ENCODE measurements around the gene SLC25A26.

SLC25A26 gene

GRCh38 chr3:66411961-66412887, 191.4 kb downstream of the SLC25A26 start:
- no peak overlapping the region; the same call in 1 of the 2 replicates for H3K27ac ChIP-seq (ENCODE audit: low read depth, low read length)
- H3F3A ChIP-seq (ENCODE audit: control insufficient read depth, insufficient read depth): no peaks in the 10 kb centered on the region
- H4K20me1 ChIP-seq (ENCODE audit: control insufficient read depth, insufficient read depth, low read depth, low read length): peaks cover 20% of the 10 kb centered on the region
- no peaks in the 10 kb centered on the region for H3K9me3 ChIP-seq (ENCODE audit: control insufficient read depth, insufficient read depth, low read length)
- H3K36me3 ChIP-seq (ENCODE audit: control insufficient read depth, low read length): peaks cover 94% of the 10 kb centered on the region
- H3K4me2 ChIP-seq (ENCODE audit: low read length): no peak overlapping the region; the same call in 1 of the 2 replicates
- TF ChIP-seq CTCF (IDR thresholded peaks at IDR 0.05; ENCODE audit: low read depth, low read length, poor library complexity, severe bottlenecking): no peak
- no peak for TF ChIP-seq EZH2phosphoT487 (IDR thresholded peaks at IDR 0.05; ENCODE audit: borderline replicate concordance, low read length)
- no peaks in the 10 kb centered on the region for H3K9me2 ChIP-seq (replicated peaks; ENCODE audit: control insufficient read depth, low read length)
- H3K4me1 ChIP-seq (ENCODE audit: control insufficient read depth, low read length): peaks cover 56% of the 10 kb centered on the region
- no peak overlapping the region for H3K4me3 ChIP-seq (ENCODE audit: low read length)
- H3K27me3 ChIP-seq (ENCODE audit: control insufficient read depth, low read length): no peaks in the 10 kb centered on the region
- H3K79me2 ChIP-seq (ENCODE audit: control insufficient read depth, low read length): peaks cover 77% of the 10 kb centered on the region

- Histone ChIP-seq H3K9me3 (ENCODE audit: control insufficient read depth, insufficient read depth, low read length) (no peaks in the 10 kb centered on the region), H3K4me2 (ENCODE audit: low read length) (no peak overlapping the region), H3K27me3 (ENCODE audit: control insufficient read depth, low read length) (no peaks in the 10 kb centered on the region), H3K4me3 (ENCODE audit: low read length) (no peak overlapping the region), H3K9me2 (replicated peaks; ENCODE audit: control insufficient read depth, low read length) (no peaks in the 10 kb centered on the region), H3K27ac (ENCODE audit: low read depth, low read length) (no peak overlapping the region), H3K79me2 (ENCODE audit: control insufficient read depth, low read length) (peaks cover 77% of the 10 kb centered on the region), H3F3A (ENCODE audit: control insufficient read depth, insufficient read depth) (no peaks in the 10 kb centered on the region), H3K36me3 (ENCODE audit: control insufficient read depth, low read length) (peaks cover 91% of the 10 kb centered on the region), H4K20me1 (ENCODE audit: control insufficient read depth, insufficient read depth, low read depth, low read length) (peaks cover 17% of the 10 kb centered on the region), H3K4me1 (ENCODE audit: control insufficient read depth, low read length) (peaks cover 48% of the 10 kb centered on the region)
- no peak for TF ChIP-seq EZH2phosphoT487 (IDR thresholded peaks at IDR 0.05; ENCODE audit: borderline replicate concordance, low read length)
- TF ChIP-seq CTCF (IDR thresholded peaks at IDR 0.05; ENCODE audit: low read depth, low read length, poor library complexity, severe bottlenecking): no peak
Measured at GRCh38 chr3:66413151-66413751, 192.4 kb downstream of the SLC25A26 start.

- peaks cover 83% of the 10 kb centered on the region for H3K36me3 ChIP-seq (ENCODE audit: control insufficient read depth, low read length)
- TF ChIP-seq CTCF (IDR thresholded peaks at IDR 0.05; ENCODE audit: low read depth, low read length, poor library complexity, severe bottlenecking): no peak
- TF ChIP-seq EZH2phosphoT487 (IDR thresholded peaks at IDR 0.05; ENCODE audit: borderline replicate concordance, low read length): no peak
- H3F3A ChIP-seq (ENCODE audit: control insufficient read depth, insufficient read depth): no peaks in the 10 kb centered on the region
- no peaks in the 10 kb centered on the region for H3K9me2 ChIP-seq (replicated peaks; ENCODE audit: control insufficient read depth, low read length)
- no peak overlapping the region for H3K4me2 ChIP-seq (ENCODE audit: low read length)
- H3K4me1 ChIP-seq (ENCODE audit: control insufficient read depth, low read length): peaks cover 33% of the 10 kb centered on the region
- H3K4me3 ChIP-seq (ENCODE audit: low read length): no peak overlapping the region
- no peaks in the 10 kb centered on the region for H3K27me3 ChIP-seq (ENCODE audit: control insufficient read depth, low read length)
- H4K20me1 ChIP-seq (ENCODE audit: control insufficient read depth, insufficient read depth, low read depth, low read length): peaks cover 20% of the 10 kb centered on the region
- H3K27ac ChIP-seq (ENCODE audit: low read depth, low read length): no peak overlapping the region
- H3K9me3 ChIP-seq (ENCODE audit: control insufficient read depth, insufficient read depth, low read length): no peaks in the 10 kb centered on the region
- peaks cover 81% of the 10 kb centered on the region for H3K79me2 ChIP-seq (ENCODE audit: control insufficient read depth, low read length)
Measured at GRCh38 chr3:66414846-66415245, 194.0 kb downstream of the SLC25A26 start.
